HepG2 (cell line): ENCODE results near the gene MAP3K20. TPM values are rescaled to one million over a fixed set of nuclear protein-coding genes. Genes with fewer than 3 reads are reported as not detected.

Experiments used
- ATAC-seq: fragments of 200-7000 bp; cut with Tn5 transposase; 3 replicates; pipeline ENCODE4 v1.9.1; 2020; ENCODE audit warnings: mild to moderate bottlenecking, moderate library complexity
- BruUV-seq: library from RNA; stranded (reverse); fragments of 400-500 nt; replicated peaks from 2 replicates; lab custom pipeline; 2021; lab: Mats Ljungman, UMichigan
- CTCF ChIA-PET: fragments of 300-600 bp; formaldehyde crosslinking; extraction: SDS; loops from one replicate; lab custom pipeline; 2021; ENCODE audit warnings: low total read pairs, inconsistent platforms, low intra/inter-chr PET ratio; lab: Yijun Ruan, JAX
- POLR2A ChIA-PET: fragments of 350-600 bp; sonication (Branson Sonifier 250); formaldehyde crosslinking; loops from one replicate; lab custom pipeline; 2020; ENCODE audit warnings: antibody characterized with exemption, inconsistent platforms; lab: Yijun Ruan, JAX
- DNase-seq: peaks from one replicate; pipeline ENCODE4 v3.0.0-alpha.2; 2015; ENCODE audit warnings: low spot score
- FAIRE-seq: peaks from 3 replicates; lab custom pipeline; 2011; peaks lifted over from hg19 to GRCh38; lab: Jason Lieb, UNC
- H2AFZ ChIP-seq: one replicate; pipeline ENCODE4 v1.6.1; 2011; ENCODE audit warnings: low read length, inconsistent platforms
- H3K27ac ChIP-seq: fragments of 300-600 bp; 3 replicates; pipeline ENCODE4 v1.8.0; 2011; ENCODE audit warnings: mixed run types, mild to moderate bottlenecking, mixed read lengths, low read length, inconsistent platforms; ENCODE audit not compliant: insufficient read depth; ENCODE audit errors: extremely low read length
- H3K27me3 ChIP-seq, 2 experiments: fragments of 200-600 bp in 1 of 2; 2 replicates in 1 of 2; 3 replicates in 1 of 2; pipeline versions ENCODE4 v1.6.0 to v1.8.0; 2011; ENCODE audit warnings: low read length in 2 of 2, mild to moderate bottlenecking in 2 of 2, moderate library complexity in 2 of 2, inconsistent platforms in 1 of 2; ENCODE audit not compliant: insufficient read depth in 2 of 2, control insufficient read depth in 1 of 2
- H3K36me3 ChIP-seq, 2 experiments: fragments of 200-600 bp in 1 of 2; replicated peaks in 1 of 2; 2 replicates in 1 of 2; 3 replicates in 1 of 2; pipeline versions ENCODE4 v1.5.1 to v1.8.0; 2011; ENCODE audit warnings: low read length in 2 of 2, inconsistent platforms in 1 of 2; ENCODE audit not compliant: insufficient read depth in 2 of 2, control insufficient read depth in 1 of 2
- H3K4me1 ChIP-seq: 2 replicates; pipeline ENCODE4 v1.5.1; 2012; ENCODE audit warnings: low read length, inconsistent platforms; ENCODE audit not compliant: insufficient read depth
- H3K4me2 ChIP-seq: 2 replicates; pipeline ENCODE4 v1.6.0; 2011; ENCODE audit warnings: low read depth, low read length, inconsistent platforms
- H3K4me3 ChIP-seq, 3 experiments: fragments of 200-600 bp in 1 of 3; sonication (generic), shearing (Covaris generic) in 1 of 3; replicated peaks in 1 of 3; 2 replicates each; pipeline ENCODE4 v1.5.1; 2011 to 2016; ENCODE audit warnings: low read length in 3 of 3, inconsistent platforms in 2 of 3, low read depth in 2 of 3, mild to moderate bottlenecking in 2 of 3, control low read depth in 1 of 3, mixed read lengths in 1 of 3; ENCODE audit not compliant: insufficient read depth in 1 of 3
- H3K79me2 ChIP-seq: one replicate; pipeline ENCODE4 v1.6.1; 2011; ENCODE audit warnings: low read length, inconsistent platforms; ENCODE audit not compliant: insufficient read depth
- H3K9ac ChIP-seq: 2 replicates; pipeline ENCODE4 v1.6.0; 2011; ENCODE audit warnings: mild to moderate bottlenecking, low read depth, low read length, inconsistent platforms; ENCODE audit not compliant: insufficient read depth
- H3K9me3 ChIP-seq: 2 replicates; pipeline ENCODE4 v1.5.1; 2012; ENCODE audit warnings: mild to moderate bottlenecking, low read length
- H4K20me1 ChIP-seq: 2 replicates; pipeline ENCODE4 v1.6.0; 2011; ENCODE audit warnings: inconsistent platforms, mild to moderate bottlenecking, low read length, moderate library complexity; ENCODE audit not compliant: insufficient read depth
- HES4 ChIP-seq: sonication (generic); formaldehyde crosslinking; IDR thresholded peaks from 2 replicates; pipeline ENCODE4 v1.9.0; 2021; ENCODE audit warnings: mild to moderate bottlenecking, missing genetic modification reagents, borderline replicate concordance
- KDM5A ChIP-seq: fragments of 200-600 bp; sonication (generic); IDR thresholded peaks from 2 replicates; pipeline ENCODE4 v1.7.0; 2018; ENCODE audit warnings: antibody characterized with exemption, mild to moderate bottlenecking, low read length, borderline replicate concordance
- KDM5B ChIP-seq: sonication (generic); formaldehyde crosslinking; IDR thresholded peaks from 2 replicates; pipeline ENCODE4 v1.4.0; 2020; ENCODE audit warnings: missing genetic modification reagents, mild to moderate bottlenecking, borderline replicate concordance
- NONO ChIP-seq, 2 experiments: fragments of 450-650 bp in 1 of 2; sonication (generic) in 1 of 2; formaldehyde crosslinking in 1 of 2; IDR thresholded peaks in 1 of 2; conservative IDR thresholded peaks in 1 of 2; 2 replicates each; pipeline versions ENCODE4 v1.6.1 to v1.8.0; 2017 to 2022; ENCODE audit warnings: mild to moderate bottlenecking in 1 of 2, missing genetic modification reagents in 1 of 2, moderate library complexity in 1 of 2
- SIN3B ChIP-seq: fragments of 150-350 bp; IDR thresholded peaks from 2 replicates; pipeline ENCODE4 v1.6.1; 2014; ENCODE audit warnings: low read length
- ZFP37 ChIP-seq: sonication (generic); formaldehyde crosslinking; IDR thresholded peaks from 2 replicates; pipeline ENCODE4 v1.4.0; 2020; ENCODE audit warnings: missing genetic modification reagents, borderline replicate concordance
- ZSCAN30 ChIP-seq: sonication (generic); formaldehyde crosslinking; IDR thresholded peaks from 2 replicates; pipeline ENCODE4 v1.5.0; 2020; ENCODE audit warnings: mild to moderate bottlenecking, missing genetic modification reagents
- ZZZ3 ChIP-seq: sonication (generic); formaldehyde crosslinking; IDR thresholded peaks from 2 replicates; pipeline ENCODE4 v1.4.0; 2020; ENCODE audit warnings: missing genetic modification reagents, mild to moderate bottlenecking, borderline replicate concordance
- WGBS: methylation state at CpG from one replicate; pipeline ENCODE4 v1.1.6; 2017; ENCODE audit warnings: low lambda C conversion rate; 5-methylcytosine and 5-hydroxymethylcytosine counted together
- in situ Hi-C: cut with HindIII; loops from 2 replicates; pipeline ENCODE4 v1.10.0; 2017; ENCODE audit warnings: low pct_unique_long_range_greater_than_20kb; ENCODE audit not compliant: extremely low pct_ligation_motif_present
- intact Hi-C: fragments of 100-400 bp; cut with micrococcal nuclease; formaldehyde crosslinking; loops from one replicate; pipeline ENCODE4 v1.10.0; 2022; ENCODE audit not compliant: unreplicated experiment
- polyA plus RNA-seq, 8 experiments: library from polyadenylated mRNA; depleted of rRNA in 3 of 8; stranded (reverse) in 7 of 8; unstranded in 1 of 8; fragments of >200 nt; fragmentation: Illumina TruSeq in 4 of 8; extraction: Trizol in 4 of 8; gene quantifications; 2 replicates each; pipeline versions ENCODE4 v1.2.1 to v1.2.3, GENCODE V29; 2011 to 2016; ENCODE audit warnings: low read depth in 4 of 8, missing spikeins in 1 of 8, mixed read lengths in 1 of 8; ENCODE audit not compliant: insufficient read depth in 1 of 8
- total RNA-seq, 5 experiments: library from RNA; depleted of rRNA; stranded (reverse); fragments of >200 nt; fragmentation: Illumina TruSeq; extraction: Trizol; gene quantifications; 2 replicates each; pipeline ENCODE4 v1.2.3, GENCODE V29; 2016; ENCODE audit warnings: low read depth in 1 of 5
- TF ChIP-seq, protein P1 (sequence below): sonication (generic); formaldehyde crosslinking; IDR thresholded peaks from 2 replicates; pipeline ENCODE4 v1.4.0; 2020; ENCODE audit warnings: mild to moderate bottlenecking, missing genetic modification reagents

Gene MAP3K20
- total and polyA plus RNA-seq, 2 of the 13 experiments (the other 11 are each of a cell fraction or from before 2014, with no cell fraction given): 5.2 to 13.5 TPM

DNA sequence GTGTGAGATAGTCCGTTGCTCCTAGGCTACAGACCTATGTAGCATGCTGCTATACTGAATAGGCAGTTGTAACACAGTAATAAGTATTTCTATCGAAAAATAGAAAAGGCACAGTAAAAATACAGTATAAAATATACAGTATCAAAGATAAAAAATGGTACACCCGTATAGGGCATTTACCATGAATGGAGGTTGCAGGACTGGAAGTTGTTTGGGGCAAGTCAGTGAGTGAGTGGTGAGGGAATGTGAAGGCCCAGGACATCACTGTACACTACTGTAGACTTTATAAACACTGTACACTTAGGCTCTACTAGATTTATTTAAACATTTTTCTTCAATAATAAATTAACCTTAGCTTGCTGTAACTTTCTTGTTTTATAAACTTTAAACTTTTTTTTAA is 3.5 kb downstream of the MAP3K20 start:
- ChIA-PET CTCF (no interaction called here), POLR2A (no interaction called here)
- no peak for TF ChIP-seq KDM5B
- TF ChIP-seq, protein P1, sequence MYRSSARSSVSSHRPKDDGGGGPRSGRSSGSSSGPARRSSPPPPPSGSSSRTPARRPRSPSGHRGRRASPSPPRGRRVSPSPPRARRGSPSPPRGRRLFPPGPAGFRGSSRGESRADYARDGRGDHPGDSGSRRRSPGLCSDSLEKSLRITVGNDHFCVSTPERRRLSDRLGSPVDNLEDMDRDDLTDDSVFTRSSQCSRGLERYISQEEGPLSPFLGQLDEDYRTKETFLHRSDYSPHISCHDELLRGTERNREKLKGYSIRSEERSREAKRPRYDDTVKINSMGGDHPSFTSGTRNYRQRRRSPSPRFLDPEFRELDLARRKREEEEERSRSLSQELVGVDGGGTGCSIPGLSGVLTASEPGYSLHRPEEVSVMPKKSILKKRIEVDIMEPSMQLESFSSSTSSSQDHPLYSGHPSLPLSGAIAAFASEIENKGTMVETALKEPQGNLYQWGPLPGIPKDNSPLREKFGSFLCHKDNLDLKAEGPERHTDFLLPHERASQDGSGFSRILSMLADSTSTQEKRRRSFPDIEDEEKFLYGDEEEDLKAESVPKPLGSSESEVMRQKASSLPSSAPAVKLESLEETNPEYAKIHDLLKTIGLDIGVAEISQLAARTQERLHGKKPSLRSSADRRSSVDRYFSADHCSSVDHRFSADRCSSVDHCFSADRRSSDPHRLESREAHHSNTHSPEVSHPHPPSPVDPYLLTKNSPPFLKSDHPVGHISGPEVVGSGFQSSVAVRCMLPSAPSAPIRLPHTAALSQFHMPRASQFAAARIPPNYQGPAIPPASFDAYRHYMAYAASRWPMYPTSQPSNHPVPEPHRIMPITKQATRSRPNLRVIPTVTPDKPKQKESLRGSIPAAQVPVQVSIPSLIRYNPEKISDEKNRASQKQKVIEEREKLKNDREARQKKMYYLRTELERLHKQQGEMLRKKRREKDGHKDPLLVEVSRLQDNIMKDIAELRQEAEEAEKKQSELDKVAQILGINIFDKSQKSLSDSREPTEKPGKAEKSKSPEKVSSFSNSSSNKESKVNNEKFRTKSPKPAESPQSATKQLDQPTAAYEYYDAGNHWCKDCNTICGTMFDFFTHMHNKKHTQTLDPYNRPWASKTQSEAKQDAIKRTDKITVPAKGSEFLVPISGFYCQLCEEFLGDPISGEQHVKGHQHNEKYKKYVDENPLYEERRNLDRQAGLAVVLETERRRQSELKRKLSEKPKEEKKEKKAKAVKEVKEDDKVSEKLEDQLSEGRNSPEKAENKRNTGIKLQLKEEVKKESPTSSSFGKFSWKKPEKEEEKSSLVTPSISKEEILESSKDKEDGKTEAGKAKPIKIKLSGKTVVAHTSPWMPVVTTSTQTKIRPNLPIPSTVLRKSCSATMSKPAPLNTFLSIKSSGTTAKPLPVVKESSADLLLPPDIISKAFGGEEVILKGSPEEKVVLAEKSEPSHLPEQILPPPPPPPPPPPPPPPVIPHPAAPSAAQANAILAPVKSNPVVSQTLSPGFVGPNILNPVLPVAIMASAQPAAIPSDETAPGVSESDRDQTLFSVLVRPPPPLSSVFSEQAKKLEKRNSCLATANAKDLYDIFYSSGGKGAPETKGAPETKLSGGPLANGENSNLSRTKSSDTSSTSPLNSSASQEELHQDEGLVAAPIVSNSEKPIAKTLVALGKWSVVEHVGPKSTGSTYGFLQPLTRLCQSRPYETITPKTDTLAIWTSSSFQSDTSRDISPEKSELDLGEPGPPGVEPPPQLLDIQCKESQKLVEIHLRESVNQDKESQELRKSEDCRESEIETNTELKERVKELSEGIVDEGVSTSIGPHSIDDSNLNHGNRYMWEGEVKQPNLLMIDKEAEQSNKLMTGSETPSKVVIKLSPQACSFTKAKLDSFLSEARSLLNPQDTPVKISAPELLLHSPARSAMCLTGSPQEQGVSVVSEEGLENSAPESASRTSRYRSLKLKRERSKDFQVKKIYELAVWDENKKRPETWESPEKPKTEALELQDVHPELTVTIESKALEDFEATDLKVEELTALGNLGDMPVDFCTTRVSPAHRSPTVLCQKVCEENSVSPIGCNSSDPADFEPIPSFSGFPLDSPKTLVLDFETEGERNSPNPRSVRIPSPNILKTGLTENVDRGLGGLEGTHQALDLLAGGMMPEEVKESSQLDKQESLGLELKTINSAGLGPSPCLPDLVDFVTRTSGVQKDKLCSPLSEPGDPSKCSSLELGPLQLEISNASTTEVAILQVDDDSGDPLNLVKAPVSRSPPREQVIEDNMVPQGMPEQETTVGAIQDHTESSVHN (CRISPR knock-in tag): no peak
- no peak for TF ChIP-seq KDM5A
- TF ChIP-seq ZFP37 (CRISPR knock-in tag): no peak
- TF ChIP-seq HES4 (CRISPR knock-in tag): no peak
- TF ChIP-seq ZSCAN30: no peak
- TF ChIP-seq ZZZ3 (CRISPR knock-in tag): no peak
- no peak for TF ChIP-seq NONO (IDR thresholded peaks at IDR 0.05)
- TF ChIP-seq NONO (CRISPR knock-in tag; conservative IDR thresholded peaks at IDR 0.05): no peak
- no peak for TF ChIP-seq SIN3B
- H3K27ac ChIP-seq: no peak overlapping the region
- H3K4me2 ChIP-seq: no peak overlapping the region
- FAIRE-seq (no peak), DNase-seq (no peak), ATAC-seq (no peak)
- peaks cover 7% of the 10 kb centered on the region for H3K79me2 ChIP-seq
- no peak overlapping the region for H3K9ac ChIP-seq
- H3K4me1 ChIP-seq: peaks cover 23% of the 10 kb centered on the region
- H2AFZ ChIP-seq: no peak overlapping the region
- in situ Hi-C loops: no loop called here
- intact Hi-C loops: loop anchor here (5.0 to 10.0 kb wide), 2 partner anchors 133 to 276 kb away; partner anchors contain the start of gene CDCA7
- no peaks in the 10 kb centered on the region for H3K36me3 ChIP-seq
- no peaks in the 10 kb centered on the region for H4K20me1 ChIP-seq
- H3K4me3 ChIP-seq: no peak overlapping the region
- WGBS: 90% methylated on average over 3 of the region's 3 CpGs
- peaks cover 0 to 10% of the 10 kb centered on the region in 2 experiments; a peak in 3 of 5 replicates for H3K27me3 ChIP-seq
- no TSS peak for BruUV-seq
- no peaks in the 10 kb centered on the region for H3K9me3 ChIP-seq
